ENCODE results near the gene MMP24. TPM values are rescaled to one million over a fixed set of nuclear protein-coding genes. Genes with fewer than 3 reads are reported as not detected.

MMP24 gene
- polyA plus RNA-seq, 1 of the 3 experiments (the other 2 are of a cell fraction), result 18.1 TPM

DNA sequence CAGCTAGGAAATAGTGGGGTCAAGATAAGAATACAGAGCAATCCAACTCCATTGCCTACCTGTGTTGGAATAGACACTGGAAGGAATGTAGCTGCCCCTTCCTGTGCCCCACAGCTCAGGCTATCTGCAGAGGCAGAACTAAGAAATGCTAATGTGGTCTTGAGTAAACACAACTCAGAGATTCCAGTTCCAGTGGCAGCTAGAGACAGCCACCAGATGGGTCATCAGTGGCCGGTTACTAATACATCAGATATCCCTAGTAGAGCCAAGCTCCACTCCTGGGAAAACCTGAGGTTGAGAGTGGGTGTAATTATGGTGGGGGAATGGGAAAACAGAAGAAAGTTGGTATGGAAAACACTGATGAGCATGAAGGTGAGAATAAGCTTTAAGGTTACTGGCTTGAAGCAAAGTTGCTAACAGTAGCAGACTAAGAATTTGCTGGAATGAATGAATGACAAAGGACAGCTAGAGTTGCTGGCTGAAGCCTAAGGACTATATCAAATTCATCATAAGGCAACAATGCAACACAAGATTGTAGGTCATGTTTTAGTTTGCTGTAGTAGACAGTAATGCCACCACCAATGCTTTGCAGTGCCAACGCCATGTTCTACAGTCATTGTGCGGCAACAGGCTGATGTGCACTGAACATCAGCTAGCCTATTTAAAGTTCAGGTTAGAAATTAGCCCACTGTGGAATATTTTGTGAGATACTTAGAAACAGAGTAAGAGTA lies 94.1 kb downstream of the MMP24 start:
- no peak overlapping the region for H2AFZ ChIP-seq (ENCODE audit: low read depth)
- H3K4me1 ChIP-seq (ENCODE audit: control insufficient read depth in 1 of 2, insufficient read depth in 2 of 2, low read depth in 1 of 2, low read length in 1 of 2), result peaks cover 10 to 33% of the 10 kb centered on the region in 2 experiments
- H3K9me3 ChIP-seq, result no peaks in the 10 kb centered on the region
- peak overlapping the region; percentile 65; the same call in 1 of the 2 replicates for H3K9ac ChIP-seq
- H3K27ac ChIP-seq (ENCODE audit: low read depth in 2 of 2, low read length in 1 of 2), result peak overlapping the region; percentile 80 to 92
- CTCF ChIA-PET, result interaction anchor here (0.9 to 2.9 kb wide), 4 partner anchors 14 to 127 kb away, joined by 4 to 13 read pairs (median 10); no protein-coding TSS in a partner anchor
- H3K9me2 ChIP-seq, result no peaks in the 10 kb centered on the region
- WGBS (ENCODE audit: low lambda C conversion rate), result 70% methylated on average over 3 of the region's 3 CpGs
- H3K4me3 ChIP-seq (ENCODE audit: low read depth in 2 of 2, low read length in 1 of 2), result no peak overlapping the region
- H3K27me3 ChIP-seq (ENCODE audit: insufficient read depth), result no peaks in the 10 kb centered on the region
- DNase-seq, result no peak
- peak overlapping the region; percentile 73 for H3K4me2 ChIP-seq
- TF ChIP-seq ELF1 (IDR thresholded peaks at IDR 0.05) (no peak), GATA2 (CRISPR knock-in tag; IDR thresholded peaks at IDR 0.05) (no peak), RXRA (IDR thresholded peaks at IDR 0.05; ENCODE audit: borderline replicate concordance, low read depth) (no peak), SIN3A (IDR thresholded peaks at IDR 0.05; ENCODE audit: borderline replicate concordance, low read depth, low read length) (no peak), POLR2AphosphoS5 (IDR thresholded peaks at IDR 0.05; ENCODE audit: low read depth, low read length) (no peak), FOSL2 (IDR thresholded peaks at IDR 0.05; ENCODE audit: borderline replicate concordance, low read depth) (peak; percentile 38; the same call in 1 of the 2 replicates), NFIC (IDR thresholded peaks at IDR 0.05; ENCODE audit: borderline replicate concordance) (0 out of 2 replicates have a peak, but pooled peaks have one; percentile 7), GABPA (IDR thresholded peaks at IDR 0.05; ENCODE audit: low read depth) (no peak), JUND (IDR thresholded peaks at IDR 0.05) (no peak), EP300 (IDR thresholded peaks at IDR 0.05; ENCODE audit: borderline replicate concordance in 1 of 2, low read depth in 1 of 2, low read length in 1 of 2) (0 out of 4 replicates have a peak, but pooled peaks of 1 of the 2 experiments have one; percentile 3), RFX5 (IDR thresholded peaks at IDR 0.05; ENCODE audit: low read length) (no peak), REST (IDR thresholded peaks at IDR 0.05; ENCODE audit: low read depth, low read length) (no peak), SMC3 (IDR thresholded peaks at IDR 0.05; ENCODE audit: low read depth, low read length) (no peak)
- TF ChIP-seq, protein P1, sequence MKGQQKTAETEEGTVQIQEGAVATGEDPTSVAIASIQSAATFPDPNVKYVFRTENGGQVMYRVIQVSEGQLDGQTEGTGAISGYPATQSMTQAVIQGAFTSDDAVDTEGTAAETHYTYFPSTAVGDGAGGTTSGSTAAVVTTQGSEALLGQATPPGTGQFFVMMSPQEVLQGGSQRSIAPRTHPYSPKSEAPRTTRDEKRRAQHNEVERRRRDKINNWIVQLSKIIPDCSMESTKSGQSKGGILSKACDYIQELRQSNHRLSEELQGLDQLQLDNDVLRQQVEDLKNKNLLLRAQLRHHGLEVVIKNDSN (IDR thresholded peaks at IDR 0.05; ENCODE audit: borderline replicate concordance, low read depth), result no peak
- TF ChIP-seq, protein P2, sequence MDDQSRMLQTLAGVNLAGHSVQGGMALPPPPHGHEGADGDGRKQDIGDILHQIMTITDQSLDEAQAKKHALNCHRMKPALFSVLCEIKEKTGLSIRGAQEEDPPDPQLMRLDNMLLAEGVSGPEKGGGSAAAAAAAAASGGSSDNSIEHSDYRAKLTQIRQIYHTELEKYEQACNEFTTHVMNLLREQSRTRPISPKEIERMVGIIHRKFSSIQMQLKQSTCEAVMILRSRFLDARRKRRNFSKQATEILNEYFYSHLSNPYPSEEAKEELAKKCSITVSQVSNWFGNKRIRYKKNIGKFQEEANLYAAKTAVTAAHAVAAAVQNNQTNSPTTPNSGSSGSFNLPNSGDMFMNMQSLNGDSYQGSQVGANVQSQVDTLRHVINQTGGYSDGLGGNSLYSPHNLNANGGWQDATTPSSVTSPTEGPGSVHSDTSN (IDR thresholded peaks at IDR 0.05), result peak; percentile 33; the same call in 1 of the 2 replicates
- TF ChIP-seq, protein P3, sequence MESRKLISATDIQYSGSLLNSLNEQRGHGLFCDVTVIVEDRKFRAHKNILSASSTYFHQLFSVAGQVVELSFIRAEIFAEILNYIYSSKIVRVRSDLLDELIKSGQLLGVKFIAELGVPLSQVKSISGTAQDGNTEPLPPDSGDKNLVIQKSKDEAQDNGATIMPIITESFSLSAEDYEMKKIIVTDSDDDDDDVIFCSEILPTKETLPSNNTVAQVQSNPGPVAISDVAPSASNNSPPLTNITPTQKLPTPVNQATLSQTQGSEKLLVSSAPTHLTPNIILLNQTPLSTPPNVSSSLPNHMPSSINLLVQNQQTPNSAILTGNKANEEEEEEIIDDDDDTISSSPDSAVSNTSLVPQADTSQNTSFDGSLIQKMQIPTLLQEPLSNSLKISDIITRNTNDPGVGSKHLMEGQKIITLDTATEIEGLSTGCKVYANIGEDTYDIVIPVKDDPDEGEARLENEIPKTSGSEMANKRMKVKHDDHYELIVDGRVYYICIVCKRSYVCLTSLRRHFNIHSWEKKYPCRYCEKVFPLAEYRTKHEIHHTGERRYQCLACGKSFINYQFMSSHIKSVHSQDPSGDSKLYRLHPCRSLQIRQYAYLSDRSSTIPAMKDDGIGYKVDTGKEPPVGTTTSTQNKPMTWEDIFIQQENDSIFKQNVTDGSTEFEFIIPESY (IDR thresholded peaks at IDR 0.05; ENCODE audit: borderline replicate concordance, low read depth), result no peak
- TF ChIP-seq, protein P4, sequence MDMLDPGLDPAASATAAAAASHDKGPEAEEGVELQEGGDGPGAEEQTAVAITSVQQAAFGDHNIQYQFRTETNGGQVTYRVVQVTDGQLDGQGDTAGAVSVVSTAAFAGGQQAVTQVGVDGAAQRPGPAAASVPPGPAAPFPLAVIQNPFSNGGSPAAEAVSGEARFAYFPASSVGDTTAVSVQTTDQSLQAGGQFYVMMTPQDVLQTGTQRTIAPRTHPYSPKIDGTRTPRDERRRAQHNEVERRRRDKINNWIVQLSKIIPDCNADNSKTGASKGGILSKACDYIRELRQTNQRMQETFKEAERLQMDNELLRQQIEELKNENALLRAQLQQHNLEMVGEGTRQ (IDR thresholded peaks at IDR 0.05; ENCODE audit: borderline replicate concordance, low read depth, low read length), result no peak
- TF ChIP-seq, protein P5, sequence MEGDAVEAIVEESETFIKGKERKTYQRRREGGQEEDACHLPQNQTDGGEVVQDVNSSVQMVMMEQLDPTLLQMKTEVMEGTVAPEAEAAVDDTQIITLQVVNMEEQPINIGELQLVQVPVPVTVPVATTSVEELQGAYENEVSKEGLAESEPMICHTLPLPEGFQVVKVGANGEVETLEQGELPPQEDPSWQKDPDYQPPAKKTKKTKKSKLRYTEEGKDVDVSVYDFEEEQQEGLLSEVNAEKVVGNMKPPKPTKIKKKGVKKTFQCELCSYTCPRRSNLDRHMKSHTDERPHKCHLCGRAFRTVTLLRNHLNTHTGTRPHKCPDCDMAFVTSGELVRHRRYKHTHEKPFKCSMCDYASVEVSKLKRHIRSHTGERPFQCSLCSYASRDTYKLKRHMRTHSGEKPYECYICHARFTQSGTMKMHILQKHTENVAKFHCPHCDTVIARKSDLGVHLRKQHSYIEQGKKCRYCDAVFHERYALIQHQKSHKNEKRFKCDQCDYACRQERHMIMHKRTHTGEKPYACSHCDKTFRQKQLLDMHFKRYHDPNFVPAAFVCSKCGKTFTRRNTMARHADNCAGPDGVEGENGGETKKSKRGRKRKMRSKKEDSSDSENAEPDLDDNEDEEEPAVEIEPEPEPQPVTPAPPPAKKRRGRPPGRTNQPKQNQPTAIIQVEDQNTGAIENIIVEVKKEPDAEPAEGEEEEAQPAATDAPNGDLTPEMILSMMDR (IDR thresholded peaks at IDR 0.05), result no peak
- peaks cover 0 to 7% of the 10 kb centered on the region in 2 experiments for H3K36me3 ChIP-seq (replicated peaks in 1 of 2; ENCODE audit: control insufficient read depth in 1 of 2, insufficient read depth in 2 of 2, low read length in 1 of 2)
- H3F3A ChIP-seq (replicated peaks; ENCODE audit: insufficient read depth), result peaks cover 31% of the 10 kb centered on the region
- POLR2A ChIA-PET, result no interaction called here
- no peaks in the 10 kb centered on the region for H3K79me2 ChIP-seq (ENCODE audit: insufficient read depth)
- no peaks in the 10 kb centered on the region for H4K20me1 ChIP-seq (ENCODE audit: insufficient read depth)

All from SK-N-SH (cell line).